Right lung (tissue), 5 donors: Measurements from ENCODE around the gene EXOC3L2. TPM values are rescaled to one million over a fixed set of nuclear protein-coding genes. Genes with fewer than 3 reads are reported as not detected.

Experiments used
- DNase-seq, 2 donors: peaks; one replicate each; pipeline ENCODE4 v3.0.0-alpha.2; 2013
- polyA plus RNA-seq, 5 donors: library from polyadenylated mRNA; unstranded; fragments of 120-200 nt; gene quantifications; one replicate each; pipeline versions ENCODE4 v1.2.1 to v1.2.3, GENCODE V29; 2013; ENCODE audit warnings: inconsistent platforms in 1 of 5, low replicate concordance in 1 of 5; ENCODE audit not compliant: insufficient read length in 5 of 5, insufficient read depth in 1 of 5

Gene EXOC3L2
- polyA plus RNA-seq, 5 donors = 0.84 to 2.8 (median 1.5) TPM

DNA sequence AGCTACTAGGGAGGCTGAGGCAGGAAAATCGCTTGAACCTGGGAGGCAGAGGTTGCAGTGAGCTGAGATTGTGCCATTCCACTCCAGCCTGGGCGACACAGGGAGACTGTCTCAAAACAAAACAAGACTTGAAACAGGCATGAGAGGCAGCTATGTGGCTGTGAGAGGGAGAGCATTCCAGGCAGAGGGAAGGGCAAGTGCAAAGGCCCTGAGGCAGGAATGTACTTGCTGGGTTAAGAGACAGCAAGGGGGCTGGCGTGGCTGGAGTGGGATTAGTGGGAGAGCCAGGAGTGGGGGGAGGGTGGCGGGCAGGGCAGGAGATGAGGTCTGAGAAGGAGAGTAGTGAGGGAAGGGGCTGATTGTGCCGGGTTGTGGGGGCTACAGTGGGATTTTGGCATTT lies 21.3 kb downstream of the EXOC3L2 start:
- DNase-seq = no peak

DNA sequence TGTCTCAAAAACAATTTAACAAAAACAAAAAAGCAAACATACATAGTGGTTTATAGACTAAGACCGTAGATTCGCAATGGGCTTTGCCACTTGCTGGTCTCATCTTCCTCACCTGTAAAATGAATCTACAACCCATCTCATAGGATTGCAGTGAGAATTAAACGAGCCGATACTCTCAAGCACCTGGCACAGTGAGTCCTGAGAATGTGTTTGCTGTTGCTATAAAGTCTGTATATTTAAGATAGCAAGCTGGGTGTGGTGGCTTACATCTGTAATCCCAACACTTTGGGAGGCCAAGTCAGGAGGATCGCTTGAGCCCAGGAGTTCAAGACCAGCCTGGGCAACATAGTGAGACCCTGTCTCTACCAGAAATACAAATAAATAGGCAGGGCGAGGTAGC lies 22.5 kb downstream of the EXOC3L2 start:
- DNase-seq = no peak

DNA sequence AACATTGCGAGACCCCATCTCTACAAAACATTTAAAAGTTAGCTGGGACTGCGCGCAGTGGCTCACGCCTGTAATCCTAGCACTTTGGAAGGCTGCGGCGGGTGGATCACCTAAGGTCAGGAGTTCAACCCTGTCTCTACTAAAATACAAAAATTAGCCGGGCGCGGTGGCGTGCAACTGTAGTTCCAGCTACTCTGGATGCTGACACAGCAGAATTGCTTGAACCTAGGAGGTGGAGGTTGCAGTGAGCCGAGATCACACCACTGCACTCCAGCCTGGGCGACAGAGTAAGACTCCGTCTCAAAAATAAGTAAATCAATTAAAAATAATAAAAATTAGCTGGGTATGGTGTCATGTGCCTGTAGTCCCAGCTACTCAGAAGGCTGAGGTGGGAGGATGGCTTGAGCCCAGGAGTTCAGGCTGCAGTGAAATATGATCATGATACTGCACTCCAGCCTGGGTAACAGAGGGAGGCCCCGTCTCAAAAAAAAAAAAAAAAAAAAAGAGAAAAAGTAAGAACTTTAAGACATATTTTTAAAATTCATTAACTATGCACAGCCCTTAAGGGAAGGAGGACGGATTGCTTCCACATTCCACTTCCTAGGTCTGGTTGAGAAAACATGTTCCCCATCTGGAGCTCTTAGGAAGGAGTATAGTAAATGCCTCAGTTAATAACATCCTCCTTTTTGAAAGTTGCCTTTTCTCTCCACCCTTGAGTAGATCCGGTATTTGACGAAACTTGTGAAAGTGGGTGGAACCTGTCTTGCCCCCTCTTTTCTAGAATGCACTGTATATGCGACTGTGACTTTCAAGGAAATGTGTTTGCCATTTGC lies 26.1 kb downstream of the EXOC3L2 start:
- DNase-seq = no peak

DNA sequence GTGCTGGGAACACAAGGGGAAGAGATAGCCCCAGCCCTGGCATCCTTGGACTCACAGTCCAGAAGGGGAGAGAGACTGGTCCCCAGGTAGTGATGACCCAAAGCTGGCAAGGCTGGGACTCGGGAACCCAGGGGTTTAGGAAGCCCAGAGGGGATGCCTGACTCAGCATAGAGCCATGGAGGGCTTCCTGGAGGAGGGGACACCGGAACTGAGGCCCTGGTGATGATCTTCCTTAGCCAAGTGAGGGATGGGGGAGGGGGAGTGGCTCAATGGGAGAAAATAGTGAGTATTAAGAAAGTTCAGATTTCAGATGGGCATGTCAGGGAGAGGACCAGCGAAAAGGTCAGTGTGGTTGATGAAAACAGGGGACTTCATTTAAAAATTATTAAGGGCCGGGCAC lies 26.8 kb downstream of the EXOC3L2 start:
- no peak for DNase-seq

DNA sequence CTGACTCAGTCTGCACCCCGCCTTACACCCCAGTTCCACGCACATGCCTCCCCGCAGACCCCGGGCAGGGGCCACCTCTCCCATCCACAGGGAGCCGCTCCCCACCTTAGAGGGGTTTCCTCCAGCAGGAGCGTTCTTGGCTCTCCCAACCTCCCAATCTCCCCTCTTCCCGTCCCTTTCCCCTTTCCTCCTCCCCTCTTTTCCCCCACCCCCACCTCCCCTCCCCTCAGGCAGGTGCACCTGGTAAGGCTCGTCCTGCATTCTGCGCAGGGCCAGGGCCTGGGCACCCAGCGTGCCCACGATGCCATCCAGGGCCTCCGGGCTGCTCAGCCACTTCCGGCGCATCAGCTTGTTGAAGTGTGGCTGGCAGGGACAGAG lies 27.3 kb downstream of the EXOC3L2 start:
- no peak for DNase-seq

DNA sequence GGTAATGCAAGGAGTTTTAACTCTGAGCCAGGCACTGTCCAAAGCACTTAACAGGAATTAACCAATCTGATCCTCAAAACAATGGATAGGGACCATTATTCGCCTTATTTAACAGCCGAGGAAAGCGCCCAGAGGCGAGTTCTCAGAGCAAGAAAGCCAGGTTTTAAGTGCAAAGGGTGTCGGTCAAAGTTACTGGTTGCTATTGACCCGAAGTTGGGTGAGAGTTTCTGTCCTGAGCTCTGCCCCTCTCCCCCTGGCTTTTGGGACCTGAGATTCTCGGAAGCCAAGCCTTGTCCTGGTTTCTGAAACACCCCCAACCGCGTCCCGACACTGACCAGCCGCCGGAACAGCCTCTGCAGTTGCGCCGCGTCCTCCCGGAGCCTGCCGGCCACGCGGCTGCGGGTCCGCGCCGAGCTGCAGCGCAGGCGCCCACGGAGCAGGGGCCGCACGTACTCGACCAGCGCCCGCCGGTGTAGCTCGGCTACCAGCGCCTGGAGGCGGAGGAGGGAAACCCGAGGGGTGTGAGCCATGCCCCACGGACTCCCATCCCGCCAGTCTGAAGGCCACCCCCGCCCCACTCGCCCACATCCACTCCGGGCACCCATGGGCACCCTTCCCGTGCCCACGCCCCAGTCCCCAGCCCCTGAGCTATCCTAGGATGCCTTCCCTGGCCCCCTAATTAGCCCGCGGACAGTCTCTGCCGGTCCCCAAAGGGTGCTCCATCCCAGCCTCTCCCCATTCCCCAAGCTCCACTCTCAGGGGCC lies 27.8 kb downstream of the EXOC3L2 start:
- no peak for DNase-seq

DNA sequence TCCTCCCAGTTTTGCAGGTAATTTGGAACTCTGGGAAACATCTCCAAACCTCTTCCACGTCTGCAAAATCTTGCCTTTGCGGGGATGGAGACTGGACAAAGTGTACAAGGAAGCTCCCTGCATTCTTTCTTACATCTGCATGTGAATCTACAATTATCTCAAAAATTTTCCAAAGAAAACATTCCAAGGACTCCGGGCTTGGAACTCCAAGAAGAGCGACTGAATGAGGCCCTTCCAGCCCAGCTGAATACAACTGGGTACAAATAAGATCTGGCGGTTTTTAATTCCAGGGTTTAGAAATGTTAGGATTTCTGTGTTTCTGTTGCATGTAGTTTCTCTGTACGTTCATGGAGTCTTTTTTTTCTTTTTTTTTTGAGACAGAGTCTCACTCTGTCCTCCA lies 28.5 kb downstream of the EXOC3L2 start:
- no peak for DNase-seq

DNA sequence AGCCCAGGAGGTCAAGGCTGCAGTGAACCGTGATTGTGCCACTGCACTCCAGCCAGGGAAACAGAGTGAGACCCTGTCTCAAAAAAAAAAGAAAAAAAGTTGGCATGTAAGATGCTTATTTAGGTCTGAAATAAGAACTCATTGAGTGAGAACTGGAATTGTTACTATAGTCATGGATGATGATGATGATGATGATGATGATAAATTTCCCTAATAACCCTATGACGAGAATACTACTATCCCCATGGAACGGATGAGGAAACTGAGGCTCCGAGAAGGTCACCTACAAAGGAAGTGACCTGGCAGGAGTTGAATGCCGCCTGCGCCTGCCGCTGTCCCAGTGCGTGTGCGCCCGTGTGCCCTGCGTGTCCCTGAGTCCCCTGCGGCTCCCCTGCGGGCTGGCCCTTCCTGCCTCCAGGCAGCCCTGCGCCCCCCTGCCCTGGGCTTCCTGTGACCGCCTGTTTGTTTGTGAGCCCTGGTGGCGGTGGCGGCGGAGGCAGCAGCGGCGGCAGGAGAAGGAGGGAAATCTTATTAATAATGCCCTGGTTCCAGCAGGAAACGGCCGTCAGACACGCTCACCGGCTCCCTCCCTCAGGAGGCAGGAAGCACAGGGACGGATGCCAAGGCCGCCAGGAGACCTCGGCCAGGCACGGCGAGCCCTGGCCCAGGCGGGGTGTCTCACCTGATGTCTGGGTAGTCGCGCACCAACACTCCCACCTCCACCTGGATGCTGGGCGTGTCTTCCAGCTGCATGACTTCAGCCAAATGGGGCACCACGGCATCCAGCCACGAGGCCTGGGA lies 29.6 kb downstream of the EXOC3L2 start:
- DNase-seq = peak in 1 of 2 donors; percentile 20

DNA sequence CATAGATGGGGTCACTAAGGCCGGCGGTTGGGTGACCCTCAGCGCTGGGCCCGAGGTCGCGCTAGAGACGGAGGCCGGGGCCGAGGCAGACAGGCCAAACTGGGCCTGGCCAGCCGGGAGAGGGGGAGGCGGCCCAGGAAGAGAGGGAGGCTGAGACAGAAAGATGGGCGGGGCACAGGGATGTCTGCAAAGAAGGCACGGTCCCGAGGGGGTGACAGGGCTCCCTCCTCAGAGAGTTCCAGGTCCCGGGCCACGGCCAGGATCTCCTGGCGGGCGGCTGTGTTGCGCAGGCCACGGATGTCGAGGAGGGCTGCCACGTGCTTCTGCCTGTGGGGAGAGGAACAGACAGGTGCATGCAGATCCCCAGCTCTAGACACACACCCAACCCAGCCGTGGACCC lies 32.2 kb downstream of the EXOC3L2 start:
- DNase-seq = no peak

DNA sequence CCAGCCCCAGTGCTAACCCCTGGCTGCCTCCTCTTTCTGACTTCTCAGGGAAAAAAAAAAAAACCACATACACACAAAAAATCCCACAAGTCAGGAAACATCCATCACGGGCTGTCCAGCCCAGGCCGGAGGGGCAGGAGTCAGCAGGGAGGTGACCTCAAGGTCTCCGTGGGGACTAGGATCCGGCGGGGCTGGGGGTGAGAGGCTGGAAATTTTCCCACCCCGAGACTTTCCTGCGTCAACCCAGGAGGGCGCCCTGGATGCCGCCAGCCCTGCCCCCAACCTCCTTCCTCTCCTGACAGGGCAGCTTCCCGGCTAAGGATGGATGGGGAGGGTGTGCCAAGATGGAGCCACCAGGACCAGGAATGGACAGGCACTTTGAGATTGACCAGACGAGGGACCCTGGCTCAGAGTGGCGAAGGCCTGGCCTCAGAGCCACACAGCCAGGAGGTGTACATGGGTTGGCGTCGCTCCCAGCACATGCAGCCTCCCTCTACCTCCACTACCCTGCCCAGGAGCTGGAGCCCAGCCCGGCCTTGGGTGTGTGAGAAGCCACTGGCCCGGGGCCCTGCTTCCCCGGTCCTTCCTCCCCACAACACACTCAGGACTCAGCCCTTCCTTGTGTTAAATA lies 33.3 kb downstream of the EXOC3L2 start:
- DNase-seq = peak; percentile 23 to 31

DNA sequence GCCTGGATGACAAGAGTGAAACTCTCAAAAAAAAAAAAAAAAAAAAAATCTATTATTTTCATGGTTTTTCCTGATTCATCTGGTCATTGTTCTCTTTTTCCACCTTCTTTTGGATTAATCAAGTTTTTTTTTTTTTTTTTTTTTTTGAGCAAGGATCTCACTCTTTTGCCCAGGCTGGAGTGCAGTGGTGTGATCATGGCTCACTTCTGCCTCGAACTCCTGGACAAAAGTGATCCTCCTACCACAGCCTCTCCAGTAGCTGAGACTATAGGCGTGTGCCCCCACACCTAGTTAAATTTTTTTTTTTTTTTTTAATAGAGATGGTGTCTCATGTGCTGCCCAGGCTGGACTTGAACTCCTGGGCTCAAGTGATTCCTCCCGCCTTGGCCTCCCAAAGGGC lies 38.9 kb downstream of the EXOC3L2 start:
- DNase-seq = no peak

DNA sequence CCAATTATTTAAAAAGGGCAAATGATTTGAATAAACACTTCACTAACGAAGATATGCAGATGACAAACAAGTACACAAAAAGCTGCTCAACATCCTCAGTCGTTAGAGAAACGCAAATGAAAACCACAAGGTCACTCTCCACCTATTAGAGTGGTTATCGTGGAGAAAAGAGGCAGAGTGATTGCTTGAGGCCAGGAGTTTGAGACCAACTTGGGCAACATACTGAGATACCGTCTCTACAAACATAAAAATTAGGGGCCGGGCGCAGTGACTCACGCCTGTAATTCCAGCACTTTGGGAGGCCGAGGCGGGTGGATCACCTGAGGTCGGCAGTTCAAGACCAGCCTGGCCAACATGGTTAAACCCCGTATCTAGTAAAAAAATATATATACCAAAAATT lies 39.4 kb downstream of the EXOC3L2 start:
- DNase-seq = no peak

DNA sequence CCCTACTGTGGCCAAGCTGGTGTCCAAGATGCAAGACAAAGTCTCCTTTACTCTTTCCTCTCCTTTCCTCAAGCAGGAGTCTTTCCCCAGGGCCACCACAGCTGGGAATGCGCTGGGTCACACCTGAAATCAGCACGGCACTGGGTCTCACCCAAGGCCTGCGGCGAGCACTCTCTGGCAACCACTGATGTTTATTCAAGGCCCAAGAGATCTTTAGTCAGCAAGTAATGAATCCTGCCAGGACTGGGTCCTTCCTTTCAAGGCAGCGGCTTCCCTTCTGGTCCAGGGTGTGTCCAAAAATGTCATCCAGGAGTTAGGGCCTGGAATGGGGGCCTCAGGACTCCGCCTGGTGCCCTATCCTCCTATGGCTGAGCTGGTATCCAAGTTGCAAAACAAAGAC lies 42.6 kb downstream of the EXOC3L2 start:
- no peak for DNase-seq

DNA sequence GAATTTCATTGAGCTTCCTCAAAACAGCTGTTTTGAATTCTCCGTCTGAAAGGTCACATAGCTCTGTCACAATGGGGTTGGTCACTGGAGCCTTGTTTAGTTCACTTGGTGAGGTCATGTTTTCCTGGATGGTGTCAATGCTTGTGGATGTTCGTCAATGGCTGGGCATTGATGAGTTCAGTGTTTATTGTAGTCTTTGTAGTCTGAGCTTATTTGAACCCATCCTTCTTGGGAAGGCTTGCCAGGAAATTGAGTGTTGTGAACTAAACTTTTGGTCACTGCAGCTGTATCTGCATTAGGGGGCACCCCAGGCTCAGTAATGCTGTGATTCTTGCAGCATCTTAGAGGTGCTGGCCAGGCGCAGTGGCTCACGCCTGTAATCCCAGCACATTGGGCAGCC lies 44.6 kb downstream of the EXOC3L2 start:
- DNase-seq = peak in 1 of 2 donors; percentile 21

DNA sequence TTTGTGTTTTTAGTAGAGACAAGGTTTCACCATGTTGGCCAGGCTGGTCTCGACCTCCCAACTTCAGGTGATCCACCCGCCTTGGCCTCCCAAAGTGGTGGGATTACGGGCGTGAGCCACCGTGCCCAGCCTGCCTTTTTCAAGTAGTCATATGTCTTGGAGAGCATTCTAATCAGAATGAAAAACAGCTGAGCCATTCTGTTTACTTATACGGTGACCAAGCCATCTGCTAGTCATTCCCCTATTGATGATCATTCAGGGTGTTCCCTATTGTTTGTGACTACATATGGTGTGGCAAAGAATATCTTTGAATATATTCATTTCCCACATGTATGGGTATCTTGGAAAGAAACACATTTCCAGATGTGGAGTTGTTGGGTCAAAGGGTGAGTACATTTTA lies 49.4 kb downstream of the EXOC3L2 start:
- DNase-seq = no peak

DNA sequence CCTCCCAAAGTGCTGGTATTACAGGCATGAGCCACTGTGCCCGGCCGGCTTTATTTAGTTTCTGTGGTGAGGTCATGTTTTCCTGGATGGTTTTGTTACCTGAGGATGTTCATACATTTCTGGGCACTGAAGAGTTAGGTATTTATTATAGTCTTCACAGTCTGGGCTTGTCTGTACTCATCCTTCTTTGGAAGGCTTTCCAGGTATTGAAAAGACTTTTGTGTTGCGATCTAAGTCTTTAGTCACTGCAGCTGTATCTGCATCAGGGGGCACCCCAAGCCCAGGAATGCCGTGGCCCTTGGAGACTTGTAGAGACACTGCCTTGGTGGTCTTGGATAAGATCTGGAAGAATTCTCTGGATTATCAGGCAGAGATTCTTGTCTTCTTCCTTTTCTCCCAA lies 53.8 kb downstream of the EXOC3L2 start:
- DNase-seq = no peak

DNA sequence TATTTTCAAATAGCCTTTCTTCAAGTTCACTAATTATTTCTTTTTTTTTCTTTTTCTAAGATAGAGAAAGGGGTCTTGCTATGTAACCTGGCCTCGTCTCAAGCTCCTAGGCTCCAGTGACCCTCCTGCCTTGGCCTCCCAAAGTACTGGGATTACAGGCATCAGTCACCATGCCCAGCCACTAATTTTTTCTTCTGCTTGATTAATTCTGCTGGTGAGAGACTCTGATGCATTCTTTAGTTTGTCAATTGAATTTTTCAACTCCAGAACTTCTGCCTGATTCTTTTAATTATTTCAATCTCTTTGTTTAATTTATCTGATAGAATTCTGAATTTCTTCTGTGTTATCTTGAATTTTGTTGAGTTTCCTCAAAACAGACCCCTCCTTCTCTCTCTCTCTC lies 55.2 kb downstream of the EXOC3L2 start:
- DNase-seq = no peak

DNA sequence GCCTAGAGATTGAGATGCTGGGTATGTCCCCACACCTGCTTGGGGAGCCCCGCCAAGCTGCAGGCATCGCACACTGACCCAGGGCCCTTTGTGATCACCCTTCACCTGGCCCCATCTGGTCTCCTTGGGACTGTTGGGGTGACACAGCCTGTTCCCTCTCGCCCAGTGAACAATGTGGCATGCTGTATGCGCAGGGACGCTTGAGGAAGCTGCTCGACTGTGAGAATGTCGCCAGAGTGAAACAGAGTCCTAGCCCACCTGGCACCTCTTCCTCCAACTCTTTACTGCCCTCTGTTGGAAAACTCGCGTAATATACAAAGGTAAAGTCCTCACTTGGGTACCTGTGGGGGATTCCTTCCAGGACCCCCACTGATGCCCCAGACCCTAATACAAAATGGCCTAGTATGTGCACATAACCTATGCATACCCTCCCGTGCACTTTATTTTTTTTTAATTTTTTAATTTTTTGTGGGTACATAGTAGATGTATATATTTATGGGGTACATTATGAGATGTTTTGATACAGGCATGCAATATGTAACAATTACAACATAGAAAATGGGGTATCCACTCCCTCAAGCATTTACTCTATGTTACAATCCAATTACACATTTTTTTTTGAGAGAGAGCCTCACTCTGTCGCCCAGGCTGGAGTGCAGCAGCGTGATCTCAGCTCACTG lies 57.6 kb downstream of the EXOC3L2 start:
- no peak for DNase-seq

DNA sequence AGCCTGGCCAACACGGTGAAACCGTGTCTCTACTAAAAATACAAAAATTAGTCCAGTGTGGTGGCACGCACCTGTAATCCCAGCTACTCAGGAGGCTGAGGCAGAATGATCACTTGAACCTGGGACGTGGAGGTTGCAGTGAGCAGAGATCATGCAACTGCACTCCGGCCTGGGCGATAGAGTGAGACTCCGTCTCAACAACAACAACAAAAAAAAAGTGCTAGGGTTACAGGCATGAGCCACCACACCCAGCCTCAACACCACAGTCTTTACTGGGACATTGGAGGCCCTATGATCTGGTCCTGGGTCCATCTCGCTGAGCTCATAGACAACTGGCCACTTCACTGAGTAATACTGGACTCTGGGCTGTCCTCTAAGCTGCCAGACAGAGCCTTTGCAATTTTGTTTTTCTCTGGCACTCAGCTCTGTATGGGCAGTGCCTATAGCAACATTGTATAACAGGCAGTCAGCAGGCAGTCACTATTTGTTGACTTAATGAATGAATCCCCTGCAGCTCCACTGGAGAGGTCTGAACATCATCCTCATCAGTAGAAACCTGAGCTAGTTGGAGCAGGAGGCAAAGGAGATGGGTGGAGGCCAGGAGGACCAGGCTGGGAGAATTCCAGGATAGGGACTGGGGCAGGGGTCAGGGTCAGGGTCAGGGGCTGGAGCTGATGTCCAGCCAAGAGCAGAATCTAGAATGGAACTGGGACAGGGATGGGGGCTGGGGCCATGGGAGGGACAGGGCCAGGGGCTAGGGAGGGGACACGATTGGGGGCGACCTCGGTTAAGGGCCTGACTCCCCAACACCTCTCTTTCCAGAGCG lies 58.5 kb downstream of the EXOC3L2 start:
- DNase-seq = no peak

DNA sequence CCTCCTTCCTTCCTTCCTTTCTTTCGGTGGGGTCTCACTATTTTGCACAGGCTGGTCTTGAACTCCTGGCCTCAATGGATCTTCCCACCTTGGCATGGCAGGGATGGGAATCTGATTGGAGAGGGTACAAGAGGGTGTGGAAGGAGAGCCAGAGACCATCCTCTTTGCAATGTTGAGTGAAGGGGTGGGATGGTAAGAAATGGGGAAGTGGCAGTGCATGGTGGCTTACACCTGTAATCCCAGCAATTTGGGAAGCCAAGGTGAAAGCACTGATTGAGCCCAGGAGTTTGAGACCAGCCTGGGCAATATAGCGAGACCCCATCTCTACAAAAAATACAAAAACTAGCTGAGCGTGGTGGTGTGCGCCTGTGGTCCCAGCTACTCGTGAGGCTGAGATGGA lies 61.1 kb downstream of the EXOC3L2 start:
- no peak for DNase-seq

DNA sequence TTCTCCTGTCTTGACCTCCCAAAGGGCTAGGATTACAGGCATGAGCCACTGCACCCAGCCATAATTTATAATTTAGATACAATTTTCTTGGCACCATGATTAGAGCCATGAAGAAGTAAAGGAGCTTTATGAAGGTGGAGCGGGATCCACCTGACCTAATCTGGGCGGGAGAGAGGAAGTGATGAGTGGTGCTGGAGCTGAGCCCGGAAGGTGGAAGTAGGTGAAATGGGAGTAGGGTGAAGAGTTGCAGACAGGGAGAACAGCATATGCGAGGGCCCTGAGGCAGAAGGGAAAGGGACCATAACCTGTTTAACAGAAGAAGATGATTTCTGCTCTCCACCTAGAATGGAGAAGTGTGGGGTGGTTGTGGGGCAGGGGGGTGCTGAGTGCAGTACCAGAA lies 62.4 kb downstream of the EXOC3L2 start:
- DNase-seq = no peak
